Measurements from ENCODE around the gene TMTC4. TPM values are rescaled to one million over a fixed set of nuclear protein-coding genes. Genes with fewer than 3 reads are reported as not detected.
"Not testable (repeated sequence)": the region's sequence is repeated elsewhere in the genome, so short reads cannot be mapped to it uniquely, and the experiment has no call there.

TMTC4 gene
- total RNA-seq, 2 experiments from 2014 or later, result 13.5 to 19.0 TPM

DNA sequence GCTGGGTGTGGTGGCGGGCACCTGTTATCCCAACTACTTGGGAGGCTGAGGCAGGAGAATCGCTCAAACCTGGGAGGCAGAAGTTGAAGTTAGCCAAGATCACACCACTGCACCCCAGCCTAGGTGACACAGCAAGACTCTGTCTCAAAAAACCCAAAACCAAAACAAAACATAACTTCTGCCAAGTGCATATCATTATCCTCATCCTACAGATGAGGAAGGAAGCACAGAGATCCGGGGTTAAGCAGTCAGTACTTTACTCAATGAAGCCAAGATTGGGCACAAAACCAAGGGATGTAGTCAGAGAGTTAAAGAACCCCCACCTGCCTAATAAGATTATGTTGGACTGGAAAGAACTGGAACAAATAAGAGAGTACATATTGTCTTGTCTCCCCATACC, 5.5 kb upstream of the TMTC4 start:
- Mint-ChIP-seq H3K9me3 (ENCODE audit: low read depth) (no peaks in the 10 kb centered on the region), H3K27me3 (peaks cover 10% of the 10 kb centered on the region), H3K4me3 (no peak overlapping the region), H3K4me1 (peaks cover 10% of the 10 kb centered on the region), H3K27ac (no peak overlapping the region), H3K36me3 (ENCODE audit: low read depth) (peaks cover 1% of the 10 kb centered on the region)
- ChIA-PET CTCF (no interaction called here), POLR2A (no interaction called here)
- ATAC-seq (no peak), DNase-seq (no peak)
- intact Hi-C loops (cut with DNase I, micrococcal nuclease), result no loop called here

DNA sequence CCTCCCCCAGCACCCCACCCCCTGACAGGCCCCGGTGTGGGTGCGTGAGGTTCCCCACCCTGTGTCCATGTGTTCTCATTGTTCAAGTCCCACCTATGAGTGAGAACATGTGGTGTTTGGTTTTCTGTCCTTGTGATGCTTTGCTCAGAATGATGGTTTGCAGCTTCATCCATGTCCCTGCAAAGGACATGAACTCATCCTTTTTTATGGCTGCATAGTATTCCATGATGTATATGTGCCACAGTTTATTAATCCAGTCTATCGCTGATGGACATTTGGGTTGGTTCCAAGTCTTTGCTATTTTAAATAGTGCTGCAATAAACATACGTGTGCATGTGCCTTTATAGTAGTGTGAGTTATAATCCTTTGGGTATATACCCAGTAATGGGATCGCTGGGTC, 2.5 kb upstream of the TMTC4 start:
- POLR2A ChIA-PET; DNase-seq; H3K9me3 Mint-ChIP-seq (ENCODE audit: low read depth); H3K36me3 Mint-ChIP-seq (ENCODE audit: low read depth); H3K27ac Mint-ChIP-seq; H3K27me3 Mint-ChIP-seq; CTCF ChIA-PET; H3K4me3 Mint-ChIP-seq; ATAC-seq: not testable (repeated sequence)
- intact Hi-C loops (cut with DNase I, micrococcal nuclease), result loop anchor here in 1 of 2 experiments (10.0 kb wide), 3 partner anchors 948 to 1918 kb away; partner anchors contain the start of gene TPP2
- peaks cover 23% of the 10 kb centered on the region for H3K4me1 Mint-ChIP-seq

DNA sequence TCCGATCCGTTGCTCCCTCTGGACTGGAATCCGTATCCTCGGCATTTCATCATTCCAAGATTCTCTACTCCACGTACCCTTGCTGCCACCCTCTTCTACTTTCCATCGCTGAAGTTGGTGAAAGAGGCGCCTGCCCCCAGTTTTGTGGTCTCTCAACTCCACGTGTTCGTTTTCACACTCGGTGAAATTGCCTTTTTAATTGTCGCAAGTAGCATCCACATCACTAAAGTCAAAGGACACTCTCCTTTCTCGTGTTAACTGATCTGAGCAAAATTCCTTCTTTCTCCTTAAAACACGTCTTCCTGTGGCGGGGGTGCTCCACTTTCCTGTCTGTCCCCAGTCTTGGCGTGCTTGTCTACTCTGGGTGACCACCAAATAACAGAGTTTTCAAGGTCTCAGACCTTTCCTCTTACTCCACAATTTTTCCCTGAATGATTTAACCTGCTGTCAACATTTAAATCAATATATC, 1.1 kb upstream of the TMTC4 start:
- ATAC-seq (no peak), DNase-seq (peak; percentile 38)
- peak overlapping the region; percentile 83 for H3K27ac Mint-ChIP-seq
- peaks cover 7% of the 10 kb centered on the region for H3K27me3 Mint-ChIP-seq
- H3K36me3 Mint-ChIP-seq (ENCODE audit: low read depth), result peaks cover 1% of the 10 kb centered on the region
- ChIA-PET POLR2A (no interaction called here), CTCF (interaction anchor here (0.8 kb wide), 1 partner anchor 89 kb away, joined by 3 read pairs; no protein-coding TSS in a partner anchor)
- H3K4me1 Mint-ChIP-seq, result peaks cover 23% of the 10 kb centered on the region
- no peaks in the 10 kb centered on the region for H3K9me3 Mint-ChIP-seq (ENCODE audit: low read depth)
- intact Hi-C loops (cut with DNase I, micrococcal nuclease), result loop anchor here in 1 of 2 experiments (1.0 to 10.0 kb wide), 6 partner anchors 586 to 1919 kb away; partner anchors contain the start of genes PCCA and TPP2
- peak overlapping the region; percentile 77 for H3K4me3 Mint-ChIP-seq

DNA sequence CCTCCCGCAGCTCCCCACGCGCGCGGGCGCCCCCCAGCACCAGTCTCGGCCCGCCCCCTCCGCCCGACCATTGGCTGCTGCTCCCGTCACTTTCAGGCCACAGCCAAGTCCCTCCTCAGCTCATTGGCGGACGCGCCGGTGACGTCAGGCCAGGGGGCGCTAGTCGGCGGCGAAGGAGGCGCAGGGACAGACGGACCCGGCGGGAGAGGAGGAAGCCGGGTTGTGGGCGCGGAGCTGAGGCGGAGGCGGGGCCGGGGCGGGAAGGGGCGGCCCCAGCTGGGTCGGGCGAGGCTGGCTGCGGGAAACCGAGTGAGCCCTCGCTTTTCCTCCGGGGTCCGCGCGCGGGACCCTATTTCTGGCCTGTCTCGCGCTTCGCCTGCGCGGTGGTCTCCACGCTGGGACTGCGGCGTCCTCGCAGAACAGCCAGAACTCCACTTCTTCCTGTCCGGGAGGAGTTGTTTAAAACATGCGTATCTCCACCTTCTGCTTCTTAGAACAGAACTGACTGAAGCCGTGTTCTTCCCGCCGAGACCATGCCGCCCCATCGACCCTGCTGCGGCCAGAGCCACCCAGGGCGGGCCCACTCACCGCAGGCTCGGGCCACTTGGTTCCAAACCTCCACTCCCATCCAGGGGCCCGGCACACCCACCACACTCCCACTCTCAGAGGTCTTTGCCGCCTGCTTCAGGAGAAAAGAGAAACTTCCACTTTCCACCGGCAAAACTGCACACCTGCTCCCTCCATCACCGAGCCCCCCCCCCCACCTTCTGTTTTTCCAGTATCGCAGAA, 471 bp upstream of the TMTC4 start:
- POLR2A ChIA-PET, result no interaction called here
- Mint-ChIP-seq H3K9me3 (ENCODE audit: low read depth) (no peaks in the 10 kb centered on the region), H3K36me3 (ENCODE audit: low read depth) (peaks cover 1% of the 10 kb centered on the region), H3K4me1 (peaks cover 23% of the 10 kb centered on the region), H3K27me3 (peaks cover 7% of the 10 kb centered on the region), H3K4me3 (peak overlapping the region; percentile 77), H3K27ac (peak overlapping the region; percentile 83)
- CTCF ChIA-PET, result interaction anchor here (0.5 to 1.1 kb wide), 5 partner anchors 34 to 1134 kb away, joined by 3 to 4 read pairs (median 3); no protein-coding TSS in a partner anchor
- ATAC-seq (peak; percentile 96), DNase-seq (peak; percentile 99)
- intact Hi-C loops (cut with DNase I, micrococcal nuclease), result loop anchor here (1.0 to 10.0 kb wide), 10 partner anchors 87 to 1920 kb away; partner anchors contain the start of genes GGACT (in 2 of the 2), PCCA (in 1 of the 2), TPP2 (in 1 of the 2) and ZIC2 (in 1 of the 2)

DNA sequence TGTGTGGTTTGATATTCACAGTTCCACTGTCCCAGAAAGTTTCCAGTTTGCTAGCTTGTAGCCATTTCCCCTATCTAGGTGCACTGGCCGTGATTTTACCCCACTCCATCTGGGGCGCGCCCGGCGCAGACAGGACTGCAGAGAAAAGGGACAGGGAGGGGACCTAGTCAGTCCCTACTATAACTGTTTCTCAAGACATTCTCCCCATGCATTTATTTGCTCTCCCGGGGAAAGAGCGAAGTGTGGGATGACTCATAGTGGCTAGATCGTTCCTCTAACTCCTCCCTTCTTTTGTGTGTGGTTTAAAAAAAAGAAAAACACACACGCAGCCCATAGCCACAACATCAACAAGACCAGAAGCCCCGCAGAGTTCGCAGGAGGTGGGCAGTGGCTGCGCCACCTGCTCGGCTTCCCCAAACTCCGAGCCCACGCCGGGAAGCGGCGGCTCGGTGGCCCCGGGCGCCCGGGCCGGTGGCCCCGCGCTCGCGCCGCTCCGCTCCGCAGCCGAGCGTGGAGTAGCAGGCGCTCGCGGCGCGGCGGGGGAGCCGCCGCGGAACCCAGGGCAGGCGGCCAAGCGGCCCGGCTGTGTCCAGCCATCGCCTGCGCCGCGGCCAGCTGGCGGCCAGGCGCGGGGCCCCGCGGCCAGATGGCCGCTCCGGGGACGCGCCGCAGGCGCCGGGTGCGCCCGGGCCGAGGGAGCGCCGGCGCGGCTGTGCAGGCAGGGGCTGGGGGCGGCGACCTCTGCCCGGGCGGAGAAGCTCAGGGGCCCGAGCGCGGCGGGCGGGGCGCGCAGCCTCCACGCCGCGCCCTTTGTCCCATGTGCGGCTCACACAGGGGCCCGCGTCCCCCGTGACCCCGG, 653 bp downstream of the TMTC4 start:
- H3K27me3 Mint-ChIP-seq, result peaks cover 7% of the 10 kb centered on the region
- H3K27ac Mint-ChIP-seq, result peak overlapping the region; percentile 98
- H3K4me3 Mint-ChIP-seq, result peak overlapping the region; percentile 93
- peak; percentile 28 for ATAC-seq
- ChIA-PET CTCF (interaction anchor here (0.6 to 1.1 kb wide), 2 partner anchors 86 to 1132 kb away, joined by 3 to 4 read pairs; no protein-coding TSS in a partner anchor), POLR2A (no interaction called here)
- peaks cover 8% of the 10 kb centered on the region for H3K36me3 Mint-ChIP-seq (ENCODE audit: low read depth)
- peaks cover 23% of the 10 kb centered on the region for H3K4me1 Mint-ChIP-seq
- peak; percentile 57 for DNase-seq
- no peaks in the 10 kb centered on the region for H3K9me3 Mint-ChIP-seq (ENCODE audit: low read depth)
- intact Hi-C loops (cut with DNase I, micrococcal nuclease), result loop anchor here (1.0 to 10.0 kb wide), 7 partner anchors 86 to 1921 kb away; partner anchors contain the start of genes GGACT (in 2 of the 2), TPP2 (in 1 of the 2) and ZIC2 (in 1 of the 2)

DNA sequence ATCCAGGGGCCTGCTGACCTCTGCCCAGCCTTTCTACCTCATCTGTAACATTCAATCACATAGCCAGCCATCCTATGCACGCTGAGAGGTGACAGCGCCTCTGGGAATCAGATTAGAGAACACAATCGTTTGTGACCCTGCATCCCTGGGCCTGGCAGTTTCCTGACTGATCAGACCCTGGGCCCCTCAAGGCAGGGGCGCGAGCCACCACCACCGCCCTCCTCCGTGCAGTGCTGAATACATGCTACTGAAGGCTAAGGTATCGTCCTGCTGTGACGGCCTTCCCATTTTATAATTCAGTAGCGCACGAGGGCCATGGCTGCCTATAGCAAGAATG, 1.3 kb downstream of the TMTC4 start:
- H3K36me3 Mint-ChIP-seq (ENCODE audit: low read depth), result peaks cover 12% of the 10 kb centered on the region
- peaks cover 23% of the 10 kb centered on the region for H3K4me1 Mint-ChIP-seq
- ATAC-seq, result no peak
- ChIA-PET POLR2A (no interaction called here), CTCF (no interaction called here)
- no peaks in the 10 kb centered on the region for H3K9me3 Mint-ChIP-seq (ENCODE audit: low read depth)
- peaks cover 7% of the 10 kb centered on the region for H3K27me3 Mint-ChIP-seq
- H3K4me3 Mint-ChIP-seq, result peak overlapping the region; percentile 93
- peak overlapping the region; percentile 98 for H3K27ac Mint-ChIP-seq
- intact Hi-C loops (cut with DNase I, micrococcal nuclease), result loop anchor here (5.0 to 10.0 kb wide), 5 partner anchors 86 to 1921 kb away; partner anchors contain the start of genes GGACT (in 1 of the 2), TPP2 (in 1 of the 2) and ZIC2 (in 1 of the 2)
- peak; percentile 27 for DNase-seq

DNA sequence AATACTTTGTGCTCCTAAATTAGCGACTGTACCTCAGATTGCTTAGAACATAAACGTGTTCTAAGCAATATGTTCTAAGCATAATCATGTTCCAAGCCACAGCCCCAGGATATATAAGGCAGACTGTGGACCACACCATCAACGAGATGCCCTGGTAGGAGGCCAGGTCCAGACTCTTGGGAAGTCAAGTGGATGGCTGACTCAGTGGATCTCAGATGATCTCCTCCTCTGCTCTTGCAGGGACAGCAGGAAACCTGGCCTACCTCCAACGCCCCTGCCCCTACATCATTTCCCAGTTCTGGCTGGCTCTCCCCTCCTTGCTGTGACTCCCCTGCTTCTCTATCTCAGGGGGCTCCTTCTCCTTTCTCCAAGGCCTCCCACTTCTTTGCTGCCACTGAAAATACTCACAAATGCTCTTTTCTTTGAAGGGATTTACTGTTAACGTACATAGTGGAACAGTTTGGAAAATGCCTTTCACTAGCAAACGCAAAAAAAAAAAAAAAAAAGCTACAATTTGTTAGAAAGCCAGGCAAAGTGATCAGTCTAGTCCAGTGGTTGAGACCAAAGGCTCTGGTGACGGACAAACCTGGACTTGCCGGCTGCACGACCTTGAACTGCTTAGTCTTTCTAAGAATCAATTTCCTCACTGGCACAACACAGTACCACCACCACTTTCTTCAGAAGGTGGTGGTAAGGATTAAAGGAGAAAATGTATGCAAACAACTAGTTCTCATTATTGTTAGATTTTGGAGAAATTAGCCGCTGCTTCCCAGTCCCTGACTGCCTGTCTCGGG, 3.0 kb downstream of the TMTC4 start:
- intact Hi-C loops (cut with DNase I, micrococcal nuclease), result loop anchor here (5.0 to 10.0 kb wide), 5 partner anchors 84 to 1923 kb away; partner anchors contain the start of genes GGACT (in 1 of the 2), TPP2 (in 1 of the 2) and ZIC2 (in 1 of the 2)
- Mint-ChIP-seq H3K36me3 (ENCODE audit: low read depth) (peaks cover 24% of the 10 kb centered on the region), H3K9me3 (ENCODE audit: low read depth) (no peaks in the 10 kb centered on the region), H3K4me3 (no peak overlapping the region), H3K27ac (no peak overlapping the region), H3K27me3 (peaks cover 7% of the 10 kb centered on the region), H3K4me1 (peaks cover 23% of the 10 kb centered on the region)
- ChIA-PET CTCF (no interaction called here), POLR2A (no interaction called here)
- DNase-seq (no peak), ATAC-seq (no peak)

DNA sequence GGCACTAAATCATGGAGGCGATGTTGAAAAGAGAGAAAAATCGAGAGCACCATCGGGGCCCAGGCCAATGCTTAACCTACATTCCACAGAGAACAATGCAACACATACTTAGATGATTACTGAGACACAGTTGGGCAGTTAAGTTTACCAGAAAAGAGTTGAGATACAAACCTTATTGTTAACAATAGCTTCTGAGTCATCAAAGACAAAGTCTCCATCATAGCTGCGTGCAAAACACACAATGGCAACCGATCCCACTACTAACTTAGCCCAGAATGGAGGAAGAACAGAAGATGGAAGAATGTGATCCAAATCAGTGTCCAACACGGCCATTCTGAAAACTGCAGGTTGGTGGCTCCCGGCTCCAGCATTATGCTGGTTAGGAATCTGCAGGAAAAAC, 6.2 kb downstream of the TMTC4 start:
- Mint-ChIP-seq H3K9me3 (ENCODE audit: low read depth) (no peaks in the 10 kb centered on the region), H3K27ac (no peak overlapping the region), H3K27me3 (no peaks in the 10 kb centered on the region), H3K4me3 (no peak overlapping the region), H3K36me3 (ENCODE audit: low read depth) (peaks cover 36% of the 10 kb centered on the region), H3K4me1 (peaks cover 8% of the 10 kb centered on the region)
- intact Hi-C loops (cut with DNase I, micrococcal nuclease), result no loop called here
- ATAC-seq (no peak), DNase-seq (no peak)
- POLR2A ChIA-PET, result no interaction called here
- CTCF ChIA-PET, result interaction anchor here (0.5 to 1.3 kb wide), 3 partner anchors 12 to 546 kb away, joined by 3 to 5 read pairs (median 3); no protein-coding TSS in a partner anchor

DNA sequence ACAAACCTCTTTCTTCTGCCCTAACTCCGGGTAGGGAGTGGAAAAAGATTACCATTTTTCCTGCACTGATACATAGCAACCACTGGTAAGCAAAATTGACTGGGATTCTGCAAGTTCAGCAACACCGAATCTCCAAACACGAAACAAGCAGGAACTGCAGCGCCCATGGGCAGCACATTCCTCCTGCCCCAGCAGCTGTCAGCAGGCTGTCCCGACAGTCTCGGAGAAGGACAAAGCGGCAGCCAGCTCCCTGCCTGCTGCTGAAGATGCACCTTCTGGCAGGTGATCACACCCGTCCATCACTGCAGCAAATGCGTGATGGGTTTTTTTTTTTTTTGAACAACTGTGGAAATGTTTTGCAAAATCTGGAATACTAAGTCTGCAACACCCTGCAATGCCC, 6.7 kb downstream of the TMTC4 start:
- H3K9me3 Mint-ChIP-seq (ENCODE audit: low read depth), result no peaks in the 10 kb centered on the region
- CTCF ChIA-PET, result interaction anchor here (0.5 to 1.3 kb wide), 3 partner anchors 9 to 545 kb away, joined by 3 read pairs; no protein-coding TSS in a partner anchor
- DNase-seq (no peak), ATAC-seq (no peak)
- no peaks in the 10 kb centered on the region for H3K27me3 Mint-ChIP-seq
- intact Hi-C loops (cut with DNase I, micrococcal nuclease), result no loop called here
- peaks cover 36% of the 10 kb centered on the region for H3K36me3 Mint-ChIP-seq (ENCODE audit: low read depth)
- POLR2A ChIA-PET, result no interaction called here
- H3K4me3 Mint-ChIP-seq, result no peak overlapping the region
- H3K4me1 Mint-ChIP-seq, result peaks cover 3% of the 10 kb centered on the region
- no peak overlapping the region for H3K27ac Mint-ChIP-seq

DNA sequence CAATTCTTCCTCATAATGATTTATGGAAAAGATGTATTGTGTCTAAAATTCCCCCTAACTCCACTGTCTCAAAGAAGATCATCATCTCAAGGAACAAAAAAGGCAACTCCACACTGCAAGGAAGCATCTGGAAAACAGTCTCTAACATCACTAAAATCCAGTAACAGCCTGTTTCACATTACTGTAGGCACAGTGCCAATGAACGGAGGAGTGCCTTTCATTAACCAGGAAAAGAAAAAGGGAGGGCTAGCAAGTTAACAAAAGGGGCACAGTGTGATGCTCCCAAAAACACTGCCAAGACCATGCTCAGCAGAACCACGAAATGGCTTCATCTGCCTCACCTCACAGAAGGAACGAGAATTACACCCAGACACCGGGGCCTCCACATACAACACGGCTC, 8.5 kb downstream of the TMTC4 start:
- no peaks in the 10 kb centered on the region for H3K9me3 Mint-ChIP-seq (ENCODE audit: low read depth)
- no peak overlapping the region for H3K27ac Mint-ChIP-seq
- ATAC-seq (no peak), DNase-seq (no peak)
- H3K36me3 Mint-ChIP-seq (ENCODE audit: low read depth), result peaks cover 41% of the 10 kb centered on the region
- no peak overlapping the region for H3K4me3 Mint-ChIP-seq
- intact Hi-C loops (cut with DNase I, micrococcal nuclease), result no loop called here
- H3K27me3 Mint-ChIP-seq, result no peaks in the 10 kb centered on the region
- POLR2A ChIA-PET, result no interaction called here
- CTCF ChIA-PET, result no interaction called here
- no peaks in the 10 kb centered on the region for H3K4me1 Mint-ChIP-seq

Measured in activated CD4-positive, alpha-beta T cell treated with anti-CD3 and anti-CD28 coated beads for 36 hours (primary cell).